Measurements from ENCODE around the gene OSBPL3.
A peak's percentile ranks its signal among the peaks of the same experiment; 100 is the strongest.

The OSBPL3 gene

DNA sequence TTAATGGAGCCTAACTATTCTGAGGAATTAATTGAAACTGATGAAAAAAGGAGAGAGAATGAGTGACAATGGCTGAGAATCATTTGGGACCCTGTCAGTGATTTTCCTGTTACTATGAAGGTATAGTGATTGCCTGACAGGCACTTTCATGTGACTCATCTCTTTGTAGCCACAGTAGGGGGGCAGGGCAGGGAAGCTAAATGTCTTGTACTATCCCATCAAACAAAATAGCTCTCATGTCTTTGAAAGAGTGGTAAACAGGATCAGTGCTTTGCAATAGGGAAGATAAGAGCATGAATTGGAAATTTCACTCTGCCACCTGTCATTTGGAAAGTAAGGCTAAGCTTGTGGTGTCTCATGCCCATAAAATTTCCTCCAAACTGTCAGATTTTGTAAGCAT, 128.2 kb downstream of the OSBPL3 start:
- TF ChIP-seq PAX5 (IDR thresholded peaks at IDR 0.05; ENCODE audit: insufficient read depth, low read length, severe bottlenecking) (no peak), TAF1 (IDR thresholded peaks at IDR 0.05; ENCODE audit: low read depth, low read length) (no peak), POLR2AphosphoS5 (IDR thresholded peaks at IDR 0.05; ENCODE audit: low read depth, low read length) (no peak), POU2F2 (IDR thresholded peaks at IDR 0.05; ENCODE audit: low read depth, low read length) (no peak), SPI1 (IDR thresholded peaks at IDR 0.05; ENCODE audit: low read depth, low read length) (no peak), POLR2A (IDR thresholded peaks at IDR 0.05; ENCODE audit: low read depth, low read length) (no peak)
- no peak for DNase-seq (ENCODE audit: insufficient read length, low spot score)
- FAIRE-seq, result peak; percentile 9

DNA sequence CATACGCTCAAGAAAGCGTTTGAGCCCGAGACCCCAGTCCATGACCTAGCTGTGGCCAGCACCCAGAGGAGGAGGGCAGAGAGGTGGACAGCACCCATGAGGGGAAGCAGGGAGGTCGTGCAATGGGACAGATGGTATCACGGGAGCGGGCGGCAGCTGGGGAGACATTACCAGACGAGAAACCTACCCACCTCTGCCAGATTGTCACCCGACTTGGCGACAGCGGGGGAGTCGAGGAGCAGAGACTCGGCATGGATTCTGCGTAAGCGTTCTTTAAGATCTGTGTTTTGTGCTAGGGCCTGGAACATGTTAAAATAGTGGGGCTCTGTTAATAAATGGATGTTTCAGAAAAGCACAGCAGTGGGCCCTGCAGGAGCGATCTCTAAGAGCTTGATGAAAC, 131.1 kb downstream of the OSBPL3 start:
- TF ChIP-seq POLR2AphosphoS5 (IDR thresholded peaks at IDR 0.05; ENCODE audit: low read depth, low read length) (no peak), POLR2A (IDR thresholded peaks at IDR 0.05; ENCODE audit: low read depth, low read length) (no peak), SPI1 (IDR thresholded peaks at IDR 0.05; ENCODE audit: low read depth, low read length) (no peak)

DNA sequence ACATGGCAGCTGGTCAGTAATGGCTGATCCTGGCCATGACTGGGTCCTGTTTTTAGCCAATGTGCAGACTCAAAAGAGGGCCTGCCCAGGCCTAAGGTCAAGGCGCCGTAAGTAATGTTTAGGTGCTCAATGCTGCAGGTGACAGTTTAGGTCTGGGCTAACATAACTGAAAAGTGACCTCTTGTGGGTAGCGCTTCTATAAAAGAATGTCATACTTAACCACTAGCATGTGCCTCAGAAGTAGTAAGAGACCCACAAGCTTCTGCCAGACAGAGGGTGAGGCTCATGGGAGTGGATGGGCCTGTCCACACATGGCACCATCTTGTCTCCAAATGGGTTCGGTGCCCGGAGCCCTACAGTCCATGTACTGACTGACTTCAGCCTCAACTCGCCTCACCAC, 132.2 kb downstream of the OSBPL3 start:
- DNase-seq (ENCODE audit: insufficient read length, low spot score) (no peak), FAIRE-seq (peak; percentile 67)
- TF ChIP-seq TAF1 (IDR thresholded peaks at IDR 0.05; ENCODE audit: low read depth, low read length), result no peak
- TF ChIP-seq POLR2A (IDR thresholded peaks at IDR 0.05; ENCODE audit: low read depth, low read length), result no peak
- no peak for TF ChIP-seq SPI1 (IDR thresholded peaks at IDR 0.05; ENCODE audit: low read depth, low read length)
- TF ChIP-seq POU2F2 (IDR thresholded peaks at IDR 0.05; ENCODE audit: low read depth, low read length), result no peak
- no peak for TF ChIP-seq PAX5 (IDR thresholded peaks at IDR 0.05; ENCODE audit: insufficient read depth, low read length, severe bottlenecking)
- no peak for TF ChIP-seq POLR2AphosphoS5 (IDR thresholded peaks at IDR 0.05; ENCODE audit: low read depth, low read length)

More for the DNA sequence above, 131.1 kb downstream of the OSBPL3 start:
- FAIRE-seq, result no peak
- DNase-seq (ENCODE audit: insufficient read length, low spot score), result no peak

DNA sequence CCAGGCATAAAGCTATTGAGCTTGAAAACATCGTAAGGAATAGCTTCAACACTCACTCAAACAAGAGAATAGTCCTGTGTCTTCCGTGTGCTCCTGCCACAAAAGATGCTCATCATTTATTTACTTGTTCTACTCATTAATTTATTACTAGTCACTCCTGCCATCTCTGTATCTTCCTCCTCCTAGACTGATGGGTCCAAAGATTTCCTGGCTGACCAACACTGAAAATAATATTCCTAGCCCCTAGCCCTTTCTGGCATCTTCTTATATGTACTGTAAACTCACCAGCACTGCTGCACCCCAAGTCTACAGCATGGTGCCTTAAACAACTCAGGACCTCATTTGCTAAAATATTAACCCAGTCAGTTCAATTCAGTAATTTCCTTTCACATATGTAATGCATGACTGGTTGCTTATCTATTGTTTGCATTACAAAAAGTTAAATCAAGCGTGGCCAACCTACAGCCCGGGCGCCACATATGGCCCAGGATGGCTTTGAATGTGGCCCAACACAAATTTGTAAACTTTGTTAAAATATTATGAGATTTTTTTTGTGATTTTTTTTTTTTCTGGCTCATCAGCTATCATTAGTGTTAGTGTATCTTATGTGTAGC, 136.1 kb downstream of the OSBPL3 start:
- DNase-seq (ENCODE audit: insufficient read length, low spot score) (no peak), FAIRE-seq (no peak)
- TF ChIP-seq POLR2A (IDR thresholded peaks at IDR 0.05; ENCODE audit: low read depth, low read length) (no peak), POU2F2 (IDR thresholded peaks at IDR 0.05; ENCODE audit: low read depth, low read length) (no peak), SPI1 (IDR thresholded peaks at IDR 0.05; ENCODE audit: low read depth, low read length) (no peak), TAF1 (IDR thresholded peaks at IDR 0.05; ENCODE audit: low read depth, low read length) (no peak), PAX5 (IDR thresholded peaks at IDR 0.05; ENCODE audit: insufficient read depth, low read length, severe bottlenecking) (no peak), POLR2AphosphoS5 (IDR thresholded peaks at IDR 0.05; ENCODE audit: low read depth, low read length) (no peak)

DNA sequence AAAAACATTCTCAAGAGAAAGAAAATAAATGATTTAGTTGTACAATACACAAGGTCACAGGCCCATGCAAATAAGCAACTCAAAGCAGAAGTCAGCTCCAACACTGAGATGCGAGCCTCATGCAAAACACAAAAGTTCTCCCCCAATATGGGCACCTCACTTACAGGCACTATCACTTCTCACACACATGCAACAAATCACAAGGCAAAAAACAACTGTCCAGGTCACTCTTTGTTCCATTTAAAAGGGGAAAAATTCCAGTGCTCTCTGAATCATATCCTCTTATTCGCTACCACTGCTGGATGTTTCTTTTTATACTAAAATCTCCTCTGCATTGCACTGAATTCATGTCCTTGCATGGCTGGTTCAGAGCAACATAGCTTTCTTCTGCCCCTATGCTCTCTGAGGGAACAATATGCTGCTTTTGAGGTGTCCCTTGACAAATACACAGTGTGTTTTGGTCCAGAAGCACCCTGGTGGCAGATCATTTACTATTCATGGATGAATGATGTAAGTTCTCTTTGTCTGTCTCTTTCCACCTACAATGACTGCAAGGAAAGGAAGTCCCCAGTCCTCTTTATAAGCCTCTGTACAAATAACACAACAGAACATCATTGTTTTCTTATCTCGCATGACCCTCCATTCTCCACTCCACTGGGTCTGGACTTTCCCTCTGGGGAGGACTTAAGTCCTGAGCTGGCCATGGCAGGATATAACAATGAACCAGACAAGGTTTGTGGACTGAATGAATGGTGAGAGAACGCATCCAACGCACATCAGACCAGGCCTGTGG, 137.3 kb downstream of the OSBPL3 start:
- FAIRE-seq, result peak; percentile 58
- no peak for TF ChIP-seq TAF1 (IDR thresholded peaks at IDR 0.05; ENCODE audit: low read depth, low read length)
- peak; percentile 23; the same call in 1 of the 2 replicates for TF ChIP-seq SPI1 (IDR thresholded peaks at IDR 0.05; ENCODE audit: low read depth, low read length)
- no peak for TF ChIP-seq PAX5 (IDR thresholded peaks at IDR 0.05; ENCODE audit: insufficient read depth, low read length, severe bottlenecking)
- TF ChIP-seq POLR2A (IDR thresholded peaks at IDR 0.05; ENCODE audit: low read depth, low read length), result no peak
- no peak for TF ChIP-seq POLR2AphosphoS5 (IDR thresholded peaks at IDR 0.05; ENCODE audit: low read depth, low read length)
- peak; percentile 74 for TF ChIP-seq POU2F2 (IDR thresholded peaks at IDR 0.05; ENCODE audit: low read depth, low read length)
- DNase-seq (ENCODE audit: insufficient read length, low spot score), result no peak

DNA sequence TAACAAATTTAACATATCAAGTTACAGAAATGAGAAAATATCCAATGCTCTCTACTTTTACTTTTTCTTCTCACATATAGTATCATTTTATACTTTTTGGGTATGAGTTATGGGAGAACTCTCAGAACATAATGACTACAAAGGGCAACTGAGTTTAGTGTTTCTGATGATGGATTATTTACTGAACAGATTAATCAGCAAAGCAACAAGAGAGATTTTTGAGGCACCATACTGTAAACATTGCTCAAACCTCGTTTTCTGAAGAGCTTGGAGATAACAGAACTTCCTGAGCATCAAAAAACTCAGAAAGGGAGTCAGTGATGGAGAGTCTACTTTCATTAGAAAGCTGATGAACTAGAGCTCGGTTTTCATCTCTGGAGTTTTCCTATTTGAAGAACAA, 137.9 kb downstream of the OSBPL3 start:
- FAIRE-seq, result no peak
- TF ChIP-seq PAX5 (IDR thresholded peaks at IDR 0.05; ENCODE audit: insufficient read depth, low read length, severe bottlenecking), result no peak
- TF ChIP-seq POLR2AphosphoS5 (IDR thresholded peaks at IDR 0.05; ENCODE audit: low read depth, low read length), result no peak
- TF ChIP-seq TAF1 (IDR thresholded peaks at IDR 0.05; ENCODE audit: low read depth, low read length), result no peak
- no peak for TF ChIP-seq POLR2A (IDR thresholded peaks at IDR 0.05; ENCODE audit: low read depth, low read length)
- no peak for TF ChIP-seq SPI1 (IDR thresholded peaks at IDR 0.05; ENCODE audit: low read depth, low read length)
- no peak for TF ChIP-seq POU2F2 (IDR thresholded peaks at IDR 0.05; ENCODE audit: low read depth, low read length)
- DNase-seq (ENCODE audit: insufficient read length, low spot score), result no peak

DNA sequence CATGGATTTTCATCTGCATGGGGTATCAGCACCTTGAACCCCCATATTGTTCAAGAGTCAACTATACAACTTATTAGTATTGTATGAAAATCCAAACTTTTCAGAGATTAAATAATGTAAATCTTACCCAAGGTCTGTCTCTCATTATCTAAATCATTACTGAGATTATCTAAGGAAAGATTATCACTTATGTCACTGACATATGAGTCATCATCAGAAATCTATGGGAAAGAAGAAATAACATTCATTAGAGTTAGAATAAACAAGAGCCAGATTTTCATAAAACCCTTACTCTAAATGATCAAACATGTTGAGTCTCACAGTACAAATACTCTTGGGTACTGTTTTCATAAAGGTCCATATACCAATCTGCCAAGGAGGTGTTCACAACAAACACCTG, 139.4 kb downstream of the OSBPL3 start:
- FAIRE-seq, result no peak
- DNase-seq (ENCODE audit: insufficient read length, low spot score), result no peak
- no peak for TF ChIP-seq POLR2A (IDR thresholded peaks at IDR 0.05; ENCODE audit: low read depth, low read length)

DNA sequence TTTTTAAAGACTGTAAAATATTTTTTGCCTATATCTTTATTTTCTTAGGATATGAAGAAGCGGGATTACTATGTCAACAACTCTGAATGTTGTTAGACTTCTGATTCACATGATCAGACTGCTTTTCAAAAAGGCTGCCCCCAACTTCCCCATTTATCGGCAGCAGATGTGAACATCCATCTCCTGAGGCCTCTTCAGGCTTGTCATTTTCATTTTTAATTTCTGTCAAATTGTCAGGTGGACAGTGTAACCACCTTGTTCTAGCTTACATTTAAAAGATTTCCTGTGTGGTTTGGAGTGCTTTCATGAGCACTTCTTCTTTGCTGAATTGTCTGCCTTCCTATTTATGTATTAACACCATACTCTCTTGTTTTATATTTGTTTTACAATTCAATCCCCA, 143.9 kb downstream of the OSBPL3 start:
- TF ChIP-seq SPI1 (IDR thresholded peaks at IDR 0.05; ENCODE audit: low read depth, low read length), result peak; percentile 62; the same call in 1 of the 2 replicates
- TF ChIP-seq POLR2A (IDR thresholded peaks at IDR 0.05; ENCODE audit: low read depth, low read length), result no peak
- DNase-seq (ENCODE audit: insufficient read length, low spot score), result no peak
- peak; percentile 61 for FAIRE-seq

DNA sequence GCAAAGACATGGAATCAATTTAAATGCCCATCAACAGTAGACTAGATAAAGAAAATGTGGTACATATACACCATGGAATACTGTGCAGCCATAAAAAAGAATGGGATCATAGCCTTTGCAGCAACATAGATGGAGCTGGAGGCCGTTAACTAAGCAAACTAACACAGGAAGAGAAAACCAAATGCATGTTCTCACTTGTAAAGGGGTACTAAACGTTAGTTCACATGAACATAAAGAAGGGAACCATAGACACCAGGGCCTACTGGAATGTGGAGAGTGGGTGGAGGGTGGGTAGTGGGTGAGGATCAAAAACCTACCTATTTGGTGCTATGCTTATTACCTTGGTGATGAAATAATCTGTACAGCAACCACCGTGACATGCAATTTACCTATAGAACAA, 144.3 kb downstream of the OSBPL3 start:
- FAIRE-seq, result peak; percentile 13
- TF ChIP-seq PAX5 (IDR thresholded peaks at IDR 0.05; ENCODE audit: insufficient read depth, low read length, severe bottlenecking), result no peak
- TF ChIP-seq TAF1 (IDR thresholded peaks at IDR 0.05; ENCODE audit: low read depth, low read length), result no peak
- TF ChIP-seq POU2F2 (IDR thresholded peaks at IDR 0.05; ENCODE audit: low read depth, low read length), result no peak
- TF ChIP-seq SPI1 (IDR thresholded peaks at IDR 0.05; ENCODE audit: low read depth, low read length), result no peak
- no peak for TF ChIP-seq POLR2A (IDR thresholded peaks at IDR 0.05; ENCODE audit: low read depth, low read length)
- TF ChIP-seq POLR2AphosphoS5 (IDR thresholded peaks at IDR 0.05; ENCODE audit: low read depth, low read length), result no peak

More for the DNA sequence above, 144.3 kb downstream of the OSBPL3 start:
- no peak for DNase-seq (ENCODE audit: insufficient read length, low spot score)
